HG02798 (cell line): ENCODE data around the gene SERPINA4.
"Not testable (repeated sequence)": the region's sequence is repeated elsewhere in the genome, so short reads cannot be mapped to it uniquely, and the experiment has no call there.

ENCODE experiments used
- ATAC-seq: cut with Tn5 transposase; IDR thresholded peaks from one replicate; pipeline ENCODE4 v1.9.1; 2021; ENCODE audit warnings: mild to moderate bottlenecking; ENCODE audit not compliant: unreplicated experiment, poor library complexity

Gene SERPINA4

GRCh38 chr14:94562941-94563883 lies 2.0 kb downstream of the SERPINA4 start:
- ATAC-seq: no peak

- no peak for ATAC-seq
Observed at GRCh38 chr14:94564381-94564780, 3.1 kb downstream of the SERPINA4 start.

GRCh38 chr14:94568186-94568585 lies 6.9 kb downstream of the SERPINA4 start:
- ATAC-seq: no peak

- ATAC-seq: no peak
Observed at GRCh38 chr14:94569381-94570001, 8.2 kb downstream of the SERPINA4 start.

- no peak for ATAC-seq
Observed at GRCh38 chr14:94570002-94570400, 8.8 kb downstream of the SERPINA4 start.

- no peak for ATAC-seq
Observed at GRCh38 chr14:94570440-94570839, 9.2 kb downstream of the SERPINA4 start.

- no peak for ATAC-seq
Observed at GRCh38 chr14:94571395-94571794, 10.2 kb downstream of the SERPINA4 start.

- no peak for ATAC-seq
Observed at GRCh38 chr14:94571950-94572349, 10.7 kb downstream of the SERPINA4 start.

- ATAC-seq: no peak
Observed at GRCh38 chr14:94572637-94573303, 11.5 kb downstream of the SERPINA4 start.

- no peak for ATAC-seq
Observed at GRCh38 chr14:94573475-94574277, 12.4 kb downstream of the SERPINA4 start.

- no peak for ATAC-seq
Observed at GRCh38 chr14:94574336-94574735, 13.1 kb downstream of the SERPINA4 start.

GRCh38 chr14:94575730-94576585 lies 14.7 kb downstream of the SERPINA4 start:
- ATAC-seq: no peak

GRCh38 chr14:94577472-94577871 lies 16.2 kb downstream of the SERPINA4 start:
- ATAC-seq: not testable (repeated sequence)

- ATAC-seq: no peak
Observed at GRCh38 chr14:94578712-94579111, 17.5 kb downstream of the SERPINA4 start.

GRCh38 chr14:94581127-94581999 lies 20.1 kb downstream of the SERPINA4 start, which contains the start of gene SERPINA5:
Gene SERPINA5, plus strand, starts transcription at chr14:94581426. Its CDS starts 5,937 bp downstream, at chr14:94587363.
- ATAC-seq: no peak

- no peak for ATAC-seq
Observed at GRCh38 chr14:94582199-94582750, 21.0 kb downstream of the SERPINA4 start.

- no peak for ATAC-seq
Observed at GRCh38 chr14:94582851-94583250, 21.6 kb downstream of the SERPINA4 start.

GRCh38 chr14:94583557-94583956 lies 22.3 kb downstream of the SERPINA4 start:
- no peak for ATAC-seq
